ENCODE data around the gene JARID2. TPM values are rescaled to one million over a fixed set of nuclear protein-coding genes. Genes with fewer than 3 reads are reported as not detected.

The JARID2 gene
- total RNA-seq, 4 donors from 2014 or later: 10.8 to 31.6 (median 14.3) TPM

- TF ChIP-seq CTCF (IDR thresholded peaks at IDR 0.05): no peak
- DNase-seq (ENCODE audit: low spot score): no peak
- no peak for ATAC-seq (ENCODE audit: low FRiP score)
These were observed 144.2 kb downstream of the JARID2 start for GRCh38 chr6:15389765-15390723.

- no peak for DNase-seq (ENCODE audit: low spot score)
- no peak for TF ChIP-seq CTCF (IDR thresholded peaks at IDR 0.05)
- no peak for ATAC-seq (ENCODE audit: low FRiP score)
These were observed 145.6 kb downstream of the JARID2 start for GRCh38 chr6:15391500-15391899.

- no peak for TF ChIP-seq CTCF (IDR thresholded peaks at IDR 0.05)
- DNase-seq (ENCODE audit: low spot score) (no peak), ATAC-seq (ENCODE audit: low FRiP score) (no peak)
These were observed 146.3 kb downstream of the JARID2 start for GRCh38 chr6:15392182-15392581.

- no peak for ATAC-seq (ENCODE audit: low FRiP score)
- no peak for TF ChIP-seq CTCF (IDR thresholded peaks at IDR 0.05)
- DNase-seq (ENCODE audit: low spot score): no peak
These were observed 147.7 kb downstream of the JARID2 start for GRCh38 chr6:15393605-15394004.

GRCh38 chr6:15395087-15395486 is 149.2 kb downstream of the JARID2 start:
- ATAC-seq (ENCODE audit: low FRiP score) (no peak), DNase-seq (ENCODE audit: low spot score) (no peak)
- no peak for TF ChIP-seq CTCF (IDR thresholded peaks at IDR 0.05)

GRCh38 chr6:15396808-15397207 is 150.9 kb downstream of the JARID2 start:
- TF ChIP-seq CTCF (IDR thresholded peaks at IDR 0.05): no peak

More at GRCh38 chr6:15396808-15397207, 150.9 kb downstream of the JARID2 start:
- DNase-seq (ENCODE audit: low spot score): no peak
- no peak for ATAC-seq (ENCODE audit: low FRiP score)
